Uterus (tissue), 4 donors: ENCODE measurements around the gene ANKRD61. TPM values are rescaled to one million over a fixed set of nuclear protein-coding genes. Genes with fewer than 3 reads are reported as not detected.

Experiments used
- DNase-seq, 2 donors: peaks; one replicate each; pipeline ENCODE4 v3.0.0-alpha.2; 2019 to 2020
- H3K27ac ChIP-seq, 2 donors: fragments of 200-600 bp; sonication (generic); 1 replicate in 1 of 2; 2 replicates in 1 of 2; pipeline ENCODE4 v1.5.1; 2016 to 2018
- H3K27me3 ChIP-seq, 2 donors: fragments of 200-600 bp; sonication (generic); one replicate each; pipeline ENCODE4 v1.5.1; 2018 to 2019; ENCODE audit warnings: control low read depth in 1 of 2
- H3K36me3 ChIP-seq, 2 donors: fragments of 200-600 bp; sonication (generic); one replicate each; pipeline ENCODE4 v1.5.1; 2019; ENCODE audit warnings: control low read depth in 1 of 2
- H3K4me1 ChIP-seq, 2 donors: fragments of 200-600 bp; sonication (generic); one replicate each; pipeline ENCODE4 v1.5.1; 2018 to 2019; ENCODE audit warnings: control low read depth in 1 of 2
- H3K4me3 ChIP-seq, 2 donors: fragments of 200-600 bp; sonication (generic); 1 replicate in 1 of 2; 2 replicates in 1 of 2; pipeline ENCODE4 v1.5.1; 2018 to 2019; ENCODE audit warnings: mild to moderate bottlenecking in 1 of 2
- H3K9me3 ChIP-seq, 2 donors: fragments of 200-600 bp; sonication (generic); one replicate each; pipeline ENCODE4 v1.5.1; 2019; ENCODE audit warnings: control low read depth in 1 of 2
- POLR2A ChIP-seq, 2 donors: fragments of 450-650 bp; IDR thresholded peaks; one replicate each; pipeline ENCODE4 v1.6.1; 2016; ENCODE audit warnings: antibody characterized with exemption in 2 of 2, mild to moderate bottlenecking in 1 of 2, moderate library complexity in 1 of 2
- intact Hi-C: fragments of 100-400 bp; cut with DNase I; formaldehyde crosslinking; loops from one replicate; pipeline ENCODE4 v1.15.1; 2023; ENCODE audit warnings: low total_unique reads
- total RNA-seq, 4 donors: library from RNA; depleted of rRNA in 3 of 4; stranded (reverse); fragments of >200 nt in 3 of 4; gene quantifications; one replicate each; pipeline versions ENCODE4 v1.1.0 to v1.2.4, GENCODE V29; 2014 to 2023
- TF ChIP-seq, protein P1 (sequence below), 4 experiments: fragments of 200-600 bp in 2 of 4; fragments of 450-650 bp in 2 of 4; sonication (generic) in 2 of 4; IDR thresholded peaks; one replicate each; pipeline ENCODE4 v1.5.1; 2016 to 2019; ENCODE audit warnings: antibody characterized with exemption in 4 of 4, mild to moderate bottlenecking in 2 of 4, moderate library complexity in 1 of 4
- donor health status: DM: yes; HTN: yes; CAD: no.

The ANKRD61 gene
- total RNA-seq, 4 donors from 2014 or later, result 0.46 TPM; not detected in 3

DNA sequence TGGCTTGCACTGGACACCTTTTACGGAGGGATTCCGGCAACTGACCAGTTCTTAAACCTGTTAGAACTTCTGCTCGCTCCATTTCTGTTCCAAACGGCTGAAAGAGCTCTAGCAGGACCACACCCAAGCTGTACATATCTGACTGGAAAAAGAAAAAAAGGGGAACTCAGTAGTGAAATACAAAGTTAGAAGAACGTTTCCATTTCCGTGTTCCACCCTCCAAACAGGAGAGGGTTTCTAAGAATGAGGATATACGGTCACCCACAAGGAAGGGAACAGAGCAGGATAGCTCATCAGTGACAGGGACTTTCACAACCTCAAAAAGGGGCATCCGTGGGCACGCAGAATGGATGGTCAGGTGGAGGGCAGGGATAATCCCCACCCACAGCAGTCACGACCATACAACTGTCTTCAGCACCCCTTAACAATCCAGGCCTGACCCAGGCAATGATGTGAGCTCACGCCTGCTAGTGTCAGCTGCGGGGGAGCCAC is 4.3 kb upstream of the ANKRD61 start:
- Histone ChIP-seq H3K36me3 (peaks cover 0 to 3% of the 10 kb centered on the region in 2 donors), H3K27ac (peak overlapping the region in 1 of 2 donors; percentile 37), H3K9me3 (no peaks in the 10 kb centered on the region), H3K4me3 (no peak overlapping the region), H3K27me3 (no peaks in the 10 kb centered on the region), H3K4me1 (no peaks in the 10 kb centered on the region)
- DNase-seq, result no peak
- TF ChIP-seq, protein P1, sequence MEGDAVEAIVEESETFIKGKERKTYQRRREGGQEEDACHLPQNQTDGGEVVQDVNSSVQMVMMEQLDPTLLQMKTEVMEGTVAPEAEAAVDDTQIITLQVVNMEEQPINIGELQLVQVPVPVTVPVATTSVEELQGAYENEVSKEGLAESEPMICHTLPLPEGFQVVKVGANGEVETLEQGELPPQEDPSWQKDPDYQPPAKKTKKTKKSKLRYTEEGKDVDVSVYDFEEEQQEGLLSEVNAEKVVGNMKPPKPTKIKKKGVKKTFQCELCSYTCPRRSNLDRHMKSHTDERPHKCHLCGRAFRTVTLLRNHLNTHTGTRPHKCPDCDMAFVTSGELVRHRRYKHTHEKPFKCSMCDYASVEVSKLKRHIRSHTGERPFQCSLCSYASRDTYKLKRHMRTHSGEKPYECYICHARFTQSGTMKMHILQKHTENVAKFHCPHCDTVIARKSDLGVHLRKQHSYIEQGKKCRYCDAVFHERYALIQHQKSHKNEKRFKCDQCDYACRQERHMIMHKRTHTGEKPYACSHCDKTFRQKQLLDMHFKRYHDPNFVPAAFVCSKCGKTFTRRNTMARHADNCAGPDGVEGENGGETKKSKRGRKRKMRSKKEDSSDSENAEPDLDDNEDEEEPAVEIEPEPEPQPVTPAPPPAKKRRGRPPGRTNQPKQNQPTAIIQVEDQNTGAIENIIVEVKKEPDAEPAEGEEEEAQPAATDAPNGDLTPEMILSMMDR (IDR thresholded peaks at IDR 0.05), result no peak
- TF ChIP-seq POLR2A (IDR thresholded peaks at IDR 0.05), result no peak
- intact Hi-C loops, result no loop called here

DNA sequence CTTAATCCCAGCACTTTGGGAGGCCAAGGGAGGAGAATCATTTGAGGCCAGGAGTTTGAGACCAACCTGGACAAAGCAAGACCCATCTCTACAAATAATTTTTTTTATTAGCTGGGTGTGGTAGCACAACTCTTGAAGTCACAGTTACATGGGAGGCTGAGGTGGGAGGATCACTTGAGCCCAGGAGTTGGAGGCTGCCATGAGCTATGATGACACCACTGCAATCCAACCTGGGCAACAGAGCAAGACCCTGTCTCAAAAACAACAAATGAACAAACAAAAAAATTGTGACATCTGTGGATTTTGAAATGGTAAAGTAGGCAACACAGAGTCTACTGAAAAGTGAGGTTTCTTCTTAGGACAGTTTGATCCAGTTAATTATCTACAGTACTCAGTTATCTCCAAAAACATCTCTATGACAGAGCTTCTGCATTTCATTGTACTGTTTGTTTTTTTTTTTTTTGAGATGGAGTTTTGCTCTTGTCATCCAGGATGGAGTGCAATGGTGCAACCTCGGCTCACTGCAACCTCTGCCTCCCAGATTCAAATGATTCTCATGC is 3.3 kb upstream of the ANKRD61 start:
- Histone ChIP-seq H3K27me3 (no peaks in the 10 kb centered on the region), H3K4me3 (no peak overlapping the region), H3K27ac (no peak overlapping the region), H3K36me3 (peaks cover 0 to 3% of the 10 kb centered on the region in 2 donors), H3K4me1 (no peaks in the 10 kb centered on the region), H3K9me3 (no peaks in the 10 kb centered on the region)
- TF ChIP-seq, protein P1 (IDR thresholded peaks at IDR 0.05), result no peak
- TF ChIP-seq POLR2A (IDR thresholded peaks at IDR 0.05), result no peak
- intact Hi-C loops, result no loop called here
- no peak for DNase-seq

DNA sequence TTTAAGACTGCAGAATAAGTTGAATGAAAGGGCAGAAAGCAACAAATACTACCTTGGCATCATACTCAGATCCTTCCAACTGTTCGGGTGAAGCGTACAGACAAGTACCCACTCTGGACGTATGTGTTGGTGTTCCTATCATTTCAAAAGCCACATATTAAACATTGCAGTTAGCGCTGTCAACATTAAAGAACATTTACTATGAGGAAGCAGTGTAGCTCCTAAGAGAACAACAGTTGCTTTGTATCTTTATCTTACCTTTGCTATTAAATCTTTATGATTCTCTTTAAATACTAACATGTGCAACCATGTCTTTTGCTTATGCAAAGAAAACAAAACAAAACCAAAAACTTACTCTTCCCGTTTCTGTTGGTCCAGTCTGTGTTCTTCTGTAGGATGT is 2.6 kb upstream of the ANKRD61 start:
- DNase-seq, result no peak
- TF ChIP-seq, protein P1 (IDR thresholded peaks at IDR 0.05), result no peak
- no peak for TF ChIP-seq POLR2A (IDR thresholded peaks at IDR 0.05)
- Histone ChIP-seq H3K4me1 (no peaks in the 10 kb centered on the region), H3K27ac (no peak overlapping the region), H3K4me3 (no peak overlapping the region), H3K36me3 (peaks cover 0 to 3% of the 10 kb centered on the region in 2 donors), H3K27me3 (no peaks in the 10 kb centered on the region), H3K9me3 (no peaks in the 10 kb centered on the region)
- intact Hi-C loops, result no loop called here

DNA sequence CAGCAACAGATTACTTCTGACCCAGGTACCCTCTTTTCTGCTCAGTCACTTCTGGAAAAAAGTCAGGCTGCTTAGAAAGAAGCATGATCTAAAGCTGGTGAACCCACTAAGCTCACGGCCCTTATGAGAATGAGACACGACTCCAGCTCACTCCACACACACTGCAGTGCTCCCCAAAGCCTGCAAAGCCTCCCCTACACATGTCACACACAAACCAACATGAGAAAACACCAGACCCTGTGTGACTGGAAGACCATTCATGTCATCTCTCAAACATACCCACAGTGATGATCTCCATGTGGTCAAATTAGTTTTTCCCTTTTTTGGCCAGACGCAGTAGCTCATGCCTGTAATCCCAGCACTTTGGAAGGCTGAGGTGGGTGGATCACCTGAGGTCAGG is 391 bp downstream of the ANKRD61 start:
- no peak for DNase-seq
- H3K27ac ChIP-seq, result no peak overlapping the region
- no peaks in the 10 kb centered on the region for H3K4me1 ChIP-seq
- peaks cover 0 to 3% of the 10 kb centered on the region in 2 donors for H3K36me3 ChIP-seq
- no peak overlapping the region for H3K4me3 ChIP-seq
- no peaks in the 10 kb centered on the region for H3K27me3 ChIP-seq
- intact Hi-C loops, result no loop called here
- no peaks in the 10 kb centered on the region for H3K9me3 ChIP-seq
- no peak for TF ChIP-seq POLR2A (IDR thresholded peaks at IDR 0.05)
- TF ChIP-seq, protein P1 (IDR thresholded peaks at IDR 0.05), result no peak

GRCh38 chr7:6032167-6032566 is 991 bp downstream of the ANKRD61 start:
- Histone ChIP-seq H3K9me3 (no peaks in the 10 kb centered on the region), H3K4me3 (no peak overlapping the region), H3K27me3 (no peaks in the 10 kb centered on the region), H3K36me3 (peaks cover 0 to 3% of the 10 kb centered on the region in 2 donors), H3K27ac (no peak overlapping the region), H3K4me1 (no peaks in the 10 kb centered on the region)
- no peak for DNase-seq
- intact Hi-C loops, result no loop called here
- no peak for TF ChIP-seq POLR2A (IDR thresholded peaks at IDR 0.05)
- TF ChIP-seq, protein P1 (IDR thresholded peaks at IDR 0.05), result no peak
